HepG2 (cell line): ENCODE results near the gene CXCR5. TPM values are rescaled to one million over a fixed set of nuclear protein-coding genes. Genes with fewer than 3 reads are reported as not detected.

Experiments used
- ATAC-seq: fragments of 200-7000 bp; cut with Tn5 transposase; 3 replicates; pipeline ENCODE4 v1.9.1; 2020; ENCODE audit warnings: mild to moderate bottlenecking, moderate library complexity
- BruUV-seq: library from RNA; stranded (reverse); fragments of 400-500 nt; replicated peaks from 2 replicates; lab custom pipeline; 2021; lab: Mats Ljungman, UMichigan
- CTCF ChIA-PET: fragments of 300-600 bp; formaldehyde crosslinking; extraction: SDS; loops from one replicate; lab custom pipeline; 2021; ENCODE audit warnings: low total read pairs, inconsistent platforms, low intra/inter-chr PET ratio; lab: Yijun Ruan, JAX
- POLR2A ChIA-PET: fragments of 350-600 bp; sonication (Branson Sonifier 250); formaldehyde crosslinking; loops from one replicate; lab custom pipeline; 2020; ENCODE audit warnings: antibody characterized with exemption, inconsistent platforms; lab: Yijun Ruan, JAX
- DNase-seq: peaks from one replicate; pipeline ENCODE4 v3.0.0-alpha.2; 2015; ENCODE audit warnings: low spot score
- FAIRE-seq: peaks from 3 replicates; lab custom pipeline; 2011; peaks lifted over from hg19 to GRCh38; lab: Jason Lieb, UNC
- H2AFZ ChIP-seq: one replicate; pipeline ENCODE4 v1.6.1; 2011; ENCODE audit warnings: low read length, inconsistent platforms
- H3K27ac ChIP-seq: fragments of 300-600 bp; 3 replicates; pipeline ENCODE4 v1.8.0; 2011; ENCODE audit warnings: mixed run types, mild to moderate bottlenecking, mixed read lengths, low read length, inconsistent platforms; ENCODE audit not compliant: insufficient read depth; ENCODE audit errors: extremely low read length
- H3K27me3 ChIP-seq, 2 experiments: fragments of 200-600 bp in 1 of 2; 2 replicates in 1 of 2; 3 replicates in 1 of 2; pipeline versions ENCODE4 v1.6.0 to v1.8.0; 2011; ENCODE audit warnings: low read length in 2 of 2, mild to moderate bottlenecking in 2 of 2, moderate library complexity in 2 of 2, inconsistent platforms in 1 of 2; ENCODE audit not compliant: insufficient read depth in 2 of 2, control insufficient read depth in 1 of 2
- H3K36me3 ChIP-seq, 2 experiments: fragments of 200-600 bp in 1 of 2; replicated peaks in 1 of 2; 2 replicates in 1 of 2; 3 replicates in 1 of 2; pipeline versions ENCODE4 v1.5.1 to v1.8.0; 2011; ENCODE audit warnings: low read length in 2 of 2, inconsistent platforms in 1 of 2; ENCODE audit not compliant: insufficient read depth in 2 of 2, control insufficient read depth in 1 of 2
- H3K4me1 ChIP-seq: 2 replicates; pipeline ENCODE4 v1.5.1; 2012; ENCODE audit warnings: low read length, inconsistent platforms; ENCODE audit not compliant: insufficient read depth
- H3K4me2 ChIP-seq: 2 replicates; pipeline ENCODE4 v1.6.0; 2011; ENCODE audit warnings: low read depth, low read length, inconsistent platforms
- H3K4me3 ChIP-seq, 3 experiments: fragments of 200-600 bp in 1 of 3; sonication (generic), shearing (Covaris generic) in 1 of 3; replicated peaks in 1 of 3; 2 replicates each; pipeline ENCODE4 v1.5.1; 2011 to 2016; ENCODE audit warnings: low read length in 3 of 3, inconsistent platforms in 2 of 3, low read depth in 2 of 3, mild to moderate bottlenecking in 2 of 3, control low read depth in 1 of 3, mixed read lengths in 1 of 3; ENCODE audit not compliant: insufficient read depth in 1 of 3
- H3K79me2 ChIP-seq: one replicate; pipeline ENCODE4 v1.6.1; 2011; ENCODE audit warnings: low read length, inconsistent platforms; ENCODE audit not compliant: insufficient read depth
- H3K9ac ChIP-seq: 2 replicates; pipeline ENCODE4 v1.6.0; 2011; ENCODE audit warnings: mild to moderate bottlenecking, low read depth, low read length, inconsistent platforms; ENCODE audit not compliant: insufficient read depth
- H3K9me3 ChIP-seq: 2 replicates; pipeline ENCODE4 v1.5.1; 2012; ENCODE audit warnings: mild to moderate bottlenecking, low read length
- H4K20me1 ChIP-seq: 2 replicates; pipeline ENCODE4 v1.6.0; 2011; ENCODE audit warnings: inconsistent platforms, mild to moderate bottlenecking, low read length, moderate library complexity; ENCODE audit not compliant: insufficient read depth
- CTCF ChIP-seq: sonication (generic); formaldehyde crosslinking; IDR thresholded peaks from 2 replicates; pipeline ENCODE4 v1.5.0; 2020; ENCODE audit warnings: mild to moderate bottlenecking, missing genetic modification reagents, moderate library complexity
- FLYWCH1 ChIP-seq: sonication (generic); formaldehyde crosslinking; IDR thresholded peaks from 2 replicates; pipeline ENCODE4 v1.8.1; 2023; ENCODE audit warnings: mild to moderate bottlenecking, missing genetic modification reagents
- GLMP ChIP-seq: sonication (generic); formaldehyde crosslinking; IDR thresholded peaks from 2 replicates; pipeline ENCODE4 v1.9.0; 2021; ENCODE audit warnings: missing genetic modification reagents, mild to moderate bottlenecking, borderline replicate concordance
- HNRNPH1 ChIP-seq: fragments of 200-400 bp; formaldehyde crosslinking; optimal IDR thresholded peaks from 2 replicates; pipeline ENCODE3; 2017; ENCODE audit warnings: mild to moderate bottlenecking, low read depth, low read length
- LBX2 ChIP-seq: sonication (generic); formaldehyde crosslinking; IDR thresholded peaks from 2 replicates; pipeline ENCODE4 v1.5.0; 2020; ENCODE audit warnings: missing genetic modification reagents, mild to moderate bottlenecking, borderline replicate concordance
- TCF12 ChIP-seq, 2 experiments: fragments of 450-650 bp in 1 of 2; sonication (generic) in 1 of 2; formaldehyde crosslinking in 1 of 2; IDR thresholded peaks; 2 replicates each; pipeline versions ENCODE4 v1.6.1 to v1.8.0; 2017 to 2022; ENCODE audit warnings: antibody characterized with exemption in 1 of 2, mild to moderate bottlenecking in 1 of 2, missing genetic modification reagents in 1 of 2, moderate library complexity in 1 of 2
- THAP7 ChIP-seq: sonication (generic); formaldehyde crosslinking; IDR thresholded peaks from 2 replicates; pipeline ENCODE4 v1.8.1; 2023; ENCODE audit warnings: mild to moderate bottlenecking, missing genetic modification reagents
- TMF1 ChIP-seq: sonication (generic); formaldehyde crosslinking; IDR thresholded peaks from 2 replicates; pipeline ENCODE4 v1.8.1; 2022; ENCODE audit warnings: low read depth, missing genetic modification reagents
- ZBED4 ChIP-seq: sonication (generic); formaldehyde crosslinking; IDR thresholded peaks from 2 replicates; pipeline ENCODE4 v1.4.0; 2020; ENCODE audit warnings: missing genetic modification reagents, borderline replicate concordance
- ZNF232 ChIP-seq: sonication (generic); formaldehyde crosslinking; IDR thresholded peaks from 2 replicates; pipeline ENCODE4 v1.4.0; 2020; ENCODE audit warnings: missing genetic modification reagents, borderline replicate concordance
- ZNF24 ChIP-seq: fragments of 450-650 bp; IDR thresholded peaks from 2 replicates; pipeline ENCODE4 v1.6.1; 2017; ENCODE audit warnings: antibody characterized with exemption, mild to moderate bottlenecking
- ZNF256 ChIP-seq: sonication (generic); formaldehyde crosslinking; conservative IDR thresholded peaks from 2 replicates; pipeline ENCODE4 v1.4.0; 2020; ENCODE audit warnings: missing genetic modification reagents
- ZNF350 ChIP-seq: sonication (generic); formaldehyde crosslinking; IDR thresholded peaks from 2 replicates; pipeline ENCODE4 v1.4.0; 2020; ENCODE audit warnings: mild to moderate bottlenecking, low read depth, missing genetic modification reagents, borderline replicate concordance
- ZNF782 ChIP-seq: sonication (generic); formaldehyde crosslinking; IDR thresholded peaks from 2 replicates; pipeline ENCODE4 v1.4.0; 2020; ENCODE audit warnings: missing genetic modification reagents, mild to moderate bottlenecking, borderline replicate concordance
- WGBS: methylation state at CpG from one replicate; pipeline ENCODE4 v1.1.6; 2017; ENCODE audit warnings: low lambda C conversion rate; 5-methylcytosine and 5-hydroxymethylcytosine counted together
- in situ Hi-C: cut with HindIII; loops from 2 replicates; pipeline ENCODE4 v1.10.0; 2017; ENCODE audit warnings: low pct_unique_long_range_greater_than_20kb; ENCODE audit not compliant: extremely low pct_ligation_motif_present
- intact Hi-C: fragments of 100-400 bp; cut with micrococcal nuclease; formaldehyde crosslinking; loops from one replicate; pipeline ENCODE4 v1.10.0; 2022; ENCODE audit not compliant: unreplicated experiment
- polyA plus RNA-seq, 8 experiments: library from polyadenylated mRNA; depleted of rRNA in 3 of 8; stranded (reverse) in 7 of 8; unstranded in 1 of 8; fragments of >200 nt; fragmentation: Illumina TruSeq in 4 of 8; extraction: Trizol in 4 of 8; gene quantifications; 2 replicates each; pipeline versions ENCODE4 v1.2.1 to v1.2.3, GENCODE V29; 2011 to 2016; ENCODE audit warnings: low read depth in 4 of 8, missing spikeins in 1 of 8, mixed read lengths in 1 of 8; ENCODE audit not compliant: insufficient read depth in 1 of 8
- total RNA-seq, 5 experiments: library from RNA; depleted of rRNA; stranded (reverse); fragments of >200 nt; fragmentation: Illumina TruSeq; extraction: Trizol; gene quantifications; 2 replicates each; pipeline ENCODE4 v1.2.3, GENCODE V29; 2016; ENCODE audit warnings: low read depth in 1 of 5

CXCR5 gene
- total and polyA plus RNA-seq, 2 of the 13 experiments (the other 11 are each of a cell fraction or from before 2014, with no cell fraction given): not detected

- no peaks in the 10 kb centered on the region for H3K9me3 ChIP-seq
- H2AFZ ChIP-seq: no peak overlapping the region
- 82% methylated on average over 12 of the region's 13 CpGs for WGBS
- DNase-seq (no peak), FAIRE-seq (no peak), ATAC-seq (no peak)
- H3K36me3 ChIP-seq: peaks cover 4 to 33% of the 10 kb centered on the region in 2 experiments; a peak in 3 of 5 replicates
- ChIA-PET CTCF (interaction anchor here (2.3 to 9.1 kb wide), 2 partner anchors 19 to 48 kb away, joined by 38 to 188 read pairs; partner anchors contain the start of genes BCL9L and UPK2), POLR2A (interaction anchor here (1.4 kb wide), 2 partner anchors 25 to 218 kb away, joined by 3 to 4 read pairs; no protein-coding TSS in a partner anchor)
- peaks cover 53% of the 10 kb centered on the region for H3K4me1 ChIP-seq
- H3K79me2 ChIP-seq: peaks cover 2% of the 10 kb centered on the region
- no peak overlapping the region for H3K4me2 ChIP-seq
- H3K4me3 ChIP-seq: no peak overlapping the region
- intact Hi-C loops: no loop called here
- in situ Hi-C loops: no loop called here
- no peak overlapping the region for H3K9ac ChIP-seq
- no peaks in the 10 kb centered on the region for H4K20me1 ChIP-seq
- BruUV-seq: no TSS peak
- no peak overlapping the region for H3K27ac ChIP-seq
- TF ChIP-seq ZBED4 (CRISPR knock-in tag) (no peak), ZNF232 (CRISPR knock-in tag) (no peak), TCF12 (IDR thresholded peaks at IDR 0.05) (no peak), TCF12 (CRISPR knock-in tag; IDR thresholded peaks at IDR 0.05) (no peak), FLYWCH1 (CRISPR knock-in tag) (no peak), HNRNPH1 (no peak), THAP7 (no peak), ZNF782 (CRISPR knock-in tag) (no peak), LBX2 (CRISPR knock-in tag) (no peak), ZNF24 (no peak), TMF1 (CRISPR knock-in tag) (no peak), CTCF (CRISPR knock-in tag) (no peak), ZNF256 (no peak), ZNF350 (no peak), GLMP (CRISPR knock-in tag) (no peak)
- H3K27me3 ChIP-seq: no peaks in the 10 kb centered on the region; a peak in 1 of 5 replicates
Measured at GRCh38 chr11:118908264-118908663, 24.6 kb downstream of the CXCR5 start.
